Activated CD8-positive, alpha-beta T cell treated with anti-CD3 and anti-CD28 coated beads for 36 hours (primary cell): ENCODE data around the gene PLEKHA6. TPM values are rescaled to one million over a fixed set of nuclear protein-coding genes. Genes with fewer than 3 reads are reported as not detected.

Experiments used
- ATAC-seq: fragments of 200-7000 bp; cut with Tn5 transposase; one replicate; pipeline ENCODE4 v1.10.0; 2021; ENCODE audit warnings: mild to moderate bottlenecking, moderate library complexity
- CTCF ChIA-PET: fragments of 350-600 bp; sonication (Branson Sonifier 250); formaldehyde crosslinking; loops from one replicate; lab custom pipeline; 2021; ENCODE audit warnings: antibody characterized with exemption; lab: Charles Lee
- POLR2A ChIA-PET: fragments of 350-600 bp; sonication (Branson Sonifier 250); formaldehyde crosslinking; loops from one replicate; lab custom pipeline; 2021; ENCODE audit warnings: antibody characterized with exemption; lab: Charles Lee
- DNase-seq: peaks from one replicate; pipeline ENCODE4 v3.0.0-alpha.2; 2020
- H3K27ac Mint-ChIP-seq: one replicate; pipeline ENCODE4 v1.8.0; 2021; ENCODE audit warnings: mild to moderate bottlenecking, mixed read lengths
- H3K27me3 Mint-ChIP-seq: one replicate; pipeline ENCODE4 v1.8.0; 2021; ENCODE audit warnings: mixed read lengths
- H3K36me3 Mint-ChIP-seq: one replicate; pipeline ENCODE4 v1.8.0; 2021; ENCODE audit warnings: low read depth, mixed read lengths
- H3K4me1 Mint-ChIP-seq: one replicate; pipeline ENCODE4 v1.8.0; 2021; ENCODE audit warnings: low read depth, mixed read lengths
- H3K4me3 Mint-ChIP-seq: one replicate; pipeline ENCODE4 v1.8.0; 2021; ENCODE audit warnings: mild to moderate bottlenecking, moderate library complexity, mixed read lengths
- H3K9me3 Mint-ChIP-seq: one replicate; pipeline ENCODE4 v1.8.0; 2021; ENCODE audit warnings: mixed read lengths
- CTCF ChIP-seq: fragments of 200-600 bp; IDR thresholded peaks from one replicate; pipeline ENCODE4 v1.8.0; 2022; ENCODE audit warnings: antibody characterized with exemption, mild to moderate bottlenecking
- intact Hi-C: fragments of 100-400 bp; cut with micrococcal nuclease; formaldehyde crosslinking; loops from one replicate; pipeline ENCODE4 v1.10.0; 2022
- total RNA-seq, 2 experiments: library from RNA; stranded (reverse); gene quantifications; one replicate each; pipeline ENCODE4 v1.2.3, GENCODE V29; 2021

PLEKHA6 gene
- total RNA-seq, 2 experiments from 2014 or later, result 3.0 to 3.7 TPM

DNA sequence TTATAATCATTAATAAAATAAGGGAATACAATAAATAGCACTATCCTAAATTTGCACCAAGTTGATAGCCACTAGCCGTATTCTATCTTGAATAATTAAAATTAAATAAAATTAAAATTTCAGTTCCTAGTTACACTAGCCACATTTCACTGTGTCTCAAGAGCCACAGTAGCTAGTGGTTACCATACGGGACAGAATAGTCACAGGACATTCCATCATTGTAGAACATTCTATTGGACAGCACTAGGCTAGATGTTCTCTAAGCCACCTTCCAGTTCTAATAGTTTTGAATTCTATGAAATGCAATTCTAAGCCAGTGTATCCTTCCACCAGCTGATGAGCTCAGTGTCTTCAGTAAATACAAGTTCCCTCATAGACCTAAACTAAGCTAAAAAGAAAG, 74.8 kb downstream of the PLEKHA6 start:
- ChIA-PET CTCF (interaction anchor here (1.3 to 2.7 kb wide), 2 partner anchors 26 to 79 kb away, joined by 3 to 14 read pairs; no protein-coding TSS in a partner anchor), POLR2A (no interaction called here)
- DNase-seq (no peak), ATAC-seq (no peak)
- H3K4me1 Mint-ChIP-seq, result peaks cover 22% of the 10 kb centered on the region
- H3K27me3 Mint-ChIP-seq, result no peaks in the 10 kb centered on the region
- no peak overlapping the region for H3K27ac Mint-ChIP-seq
- H3K4me3 Mint-ChIP-seq, result no peak overlapping the region
- H3K36me3 Mint-ChIP-seq, result no peaks in the 10 kb centered on the region
- intact Hi-C loops, result no loop called here
- TF ChIP-seq CTCF, result no peak
- H3K9me3 Mint-ChIP-seq, result no peaks in the 10 kb centered on the region

GRCh38 chr1:204283711-204284651, 75.7 kb downstream of the PLEKHA6 start:
- Mint-ChIP-seq H3K27me3 (no peaks in the 10 kb centered on the region), H3K9me3 (no peaks in the 10 kb centered on the region), H3K4me1 (peaks cover 22% of the 10 kb centered on the region), H3K36me3 (no peaks in the 10 kb centered on the region), H3K27ac (no peak overlapping the region), H3K4me3 (no peak overlapping the region)
- ChIA-PET POLR2A (interaction anchor here (0.6 kb wide), 1 partner anchor 12 kb away, joined by 3 read pairs; no protein-coding TSS in a partner anchor), CTCF (interaction anchor here (1.2 to 2.7 kb wide), 2 partner anchors 80 to 523 kb away, joined by 3 to 14 read pairs; no protein-coding TSS in a partner anchor)
- no peak for ATAC-seq
- no peak for TF ChIP-seq CTCF
- intact Hi-C loops, result no loop called here
- DNase-seq, result no peak

DNA sequence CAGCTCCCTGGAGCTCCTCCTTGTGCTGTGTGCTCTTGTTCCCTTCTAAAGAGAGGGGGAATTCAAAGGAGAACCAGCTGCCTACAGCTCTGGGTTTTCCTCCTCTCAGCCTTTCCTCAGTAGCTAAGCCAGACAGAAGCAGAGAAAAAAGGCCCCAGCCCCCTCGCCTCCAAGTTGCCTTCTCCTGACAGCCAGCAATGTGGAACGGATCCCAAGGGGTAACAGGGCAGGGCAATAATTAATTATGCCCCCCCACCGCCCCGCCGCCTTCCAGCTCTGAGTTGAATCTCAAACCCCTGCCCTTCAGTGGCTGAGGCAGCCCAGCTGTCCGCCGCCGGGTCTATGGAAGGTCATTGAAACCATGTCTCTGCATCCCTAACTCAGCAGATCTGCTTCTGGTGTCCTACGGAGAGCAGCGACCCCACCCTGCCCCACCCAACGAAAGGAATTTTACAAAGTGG, 76.9 kb downstream of the PLEKHA6 start:
- ChIA-PET CTCF (interaction anchor here (0.9 to 2.7 kb wide), 7 partner anchors 23 to 524 kb away, joined by 3 to 14 read pairs (median 3); no protein-coding TSS in a partner anchor), POLR2A (no interaction called here)
- Mint-ChIP-seq H3K36me3 (no peaks in the 10 kb centered on the region), H3K9me3 (no peaks in the 10 kb centered on the region), H3K4me1 (peaks cover 22% of the 10 kb centered on the region), H3K27ac (no peak overlapping the region), H3K27me3 (no peaks in the 10 kb centered on the region), H3K4me3 (no peak overlapping the region)
- no peak for DNase-seq
- TF ChIP-seq CTCF, result no peak
- intact Hi-C loops, result no loop called here
- ATAC-seq, result no peak

DNA sequence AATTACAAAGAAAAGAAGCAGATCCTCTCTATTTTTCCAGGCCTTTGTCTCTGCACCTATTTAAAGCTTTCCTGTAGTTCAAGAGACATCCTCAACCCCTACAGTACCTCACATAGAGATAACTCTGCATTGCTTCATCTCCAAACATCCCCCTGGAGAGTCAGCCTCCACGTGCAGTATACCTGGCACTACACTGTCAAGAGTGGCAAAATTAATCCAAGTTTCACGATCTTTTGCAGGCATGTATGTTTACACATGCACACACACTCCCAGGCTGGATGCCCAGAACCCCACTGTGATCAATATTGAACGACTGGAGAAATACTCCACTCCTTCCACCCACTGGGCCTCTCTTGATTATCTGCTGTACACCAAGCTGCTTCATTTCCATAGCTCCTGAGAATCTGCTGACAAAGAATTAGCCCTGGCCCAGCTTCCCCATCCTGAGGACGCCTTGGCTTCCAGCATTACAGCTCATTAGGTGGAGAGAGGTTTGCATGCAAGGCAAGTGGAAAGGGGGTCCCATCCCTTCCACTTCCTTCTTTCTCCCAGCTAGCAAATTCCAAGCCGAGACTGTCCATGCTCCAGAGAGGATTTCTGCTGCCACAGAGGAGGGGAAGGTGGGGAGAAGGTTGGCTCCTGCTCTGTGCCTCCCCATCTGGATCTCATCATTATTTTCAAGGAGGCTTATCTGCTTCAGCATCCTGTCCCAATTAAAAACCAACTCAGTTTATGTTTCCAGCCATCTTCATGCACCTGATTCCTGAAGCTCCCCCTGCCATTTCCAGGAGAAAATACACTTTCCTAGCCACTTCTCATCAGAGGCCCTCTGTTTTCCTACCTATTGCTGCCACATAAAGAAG, 79.4 kb downstream of the PLEKHA6 start:
- no peak overlapping the region for H3K27ac Mint-ChIP-seq
- ChIA-PET POLR2A (interaction anchor here (0.6 kb wide), 1 partner anchor 444 kb away, joined by 3 read pairs; no protein-coding TSS in a partner anchor), CTCF (no interaction called here)
- H3K27me3 Mint-ChIP-seq, result no peaks in the 10 kb centered on the region
- DNase-seq, result no peak
- intact Hi-C loops, result no loop called here
- no peaks in the 10 kb centered on the region for H3K36me3 Mint-ChIP-seq
- no peak for TF ChIP-seq CTCF
- H3K4me3 Mint-ChIP-seq, result no peak overlapping the region
- no peak for ATAC-seq
- H3K9me3 Mint-ChIP-seq, result no peaks in the 10 kb centered on the region
- no peaks in the 10 kb centered on the region for H3K4me1 Mint-ChIP-seq
